ENCODE results near the gene PSMC3IP.

- no peak for TF ChIP-seq ZNF274 (IDR thresholded peaks at IDR 0.05; ENCODE audit: low read depth, low read length)
- no peak for TF ChIP-seq YY1 (IDR thresholded peaks at IDR 0.05; ENCODE audit: insufficient read depth, insufficient read length)
These were observed 11.9 kb downstream of the PSMC3IP start for GRCh38 chr17:42565523-42566214.
